ENCODE measurements around the gene XDH. TPM values are rescaled to one million over a fixed set of nuclear protein-coding genes. Genes with fewer than 3 reads are reported as not detected.

The XDH gene
- polyA plus RNA-seq, 1 donor (not counting 4 experiments of a cell fraction or from before 2014, with no cell fraction given) = 40.6 TPM

DNA sequence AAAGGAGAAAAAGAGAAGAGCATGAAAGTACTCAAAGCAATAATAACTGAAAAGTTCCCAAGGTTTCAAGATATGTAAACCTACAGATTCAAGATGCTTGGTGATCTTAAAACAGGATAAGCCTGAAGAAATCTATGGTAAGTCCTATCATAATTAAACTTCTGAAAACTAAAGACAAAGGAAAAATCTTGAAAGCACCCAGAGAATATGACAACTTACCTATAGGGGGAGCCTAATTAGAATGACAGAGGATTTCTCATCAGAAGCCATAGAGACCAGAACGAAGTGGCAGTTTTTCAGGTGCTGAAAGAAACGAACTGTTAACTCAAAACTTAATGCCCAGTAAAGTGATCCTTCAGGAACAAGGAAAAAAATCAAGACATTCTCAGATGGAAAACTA, 59.7 kb downstream of the XDH start:
- Histone ChIP-seq H3K9ac (ENCODE audit: control insufficient read depth, extremely low read depth, insufficient read depth, low read length) (no peak overlapping the region), H3K4me3 (ENCODE audit: control insufficient read depth in 2 of 3, extremely low read depth in 1 of 3, insufficient read depth in 2 of 3, low read depth in 1 of 3, low read length in 3 of 3) (no peak overlapping the region), H3K27me3 (ENCODE audit: control insufficient read depth, extremely low read depth, insufficient read depth, low read length) (no peaks in the 10 kb centered on the region), H2AFZ (ENCODE audit: control insufficient read depth, low read length) (no peak overlapping the region), H3K9me1 (ENCODE audit: control insufficient read depth, extremely low read depth, insufficient read depth, low read length) (no peaks in the 10 kb centered on the region), H3K36me3 (ENCODE audit: control insufficient read depth in 2 of 2, extremely low read depth in 1 of 2, insufficient read depth in 2 of 2, low read length in 2 of 2) (peaks cover 9 to 11% of the 10 kb centered on the region in 2 experiments), H3K79me2 (ENCODE audit: control insufficient read depth, insufficient read depth, low read length) (no peaks in the 10 kb centered on the region), H3K4me1 (ENCODE audit: control insufficient read depth, extremely low read depth, insufficient read depth, low read length) (no peaks in the 10 kb centered on the region), H3K4me2 (ENCODE audit: control insufficient read depth, extremely low read depth, insufficient read depth, low read depth, low read length) (no peak overlapping the region), H3K27ac (ENCODE audit: control insufficient read depth, insufficient read depth, low read length) (no peak overlapping the region), H3K9me3 (ENCODE audit: control insufficient read depth, low read depth, low read length) (no peaks in the 10 kb centered on the region), H4K20me1 (ENCODE audit: control insufficient read depth, extremely low read depth, insufficient read depth, low read length) (no peaks in the 10 kb centered on the region)
- DNase-seq (ENCODE audit: low read depth, low spot score) (no peak), FAIRE-seq (no peak)
- dilution Hi-C loops (cut with MboI; ENCODE audit: extremely low pct_ligation_motif_present, low sequenced_read_pairs) = no loop called here
- TF ChIP-seq, protein P1, sequence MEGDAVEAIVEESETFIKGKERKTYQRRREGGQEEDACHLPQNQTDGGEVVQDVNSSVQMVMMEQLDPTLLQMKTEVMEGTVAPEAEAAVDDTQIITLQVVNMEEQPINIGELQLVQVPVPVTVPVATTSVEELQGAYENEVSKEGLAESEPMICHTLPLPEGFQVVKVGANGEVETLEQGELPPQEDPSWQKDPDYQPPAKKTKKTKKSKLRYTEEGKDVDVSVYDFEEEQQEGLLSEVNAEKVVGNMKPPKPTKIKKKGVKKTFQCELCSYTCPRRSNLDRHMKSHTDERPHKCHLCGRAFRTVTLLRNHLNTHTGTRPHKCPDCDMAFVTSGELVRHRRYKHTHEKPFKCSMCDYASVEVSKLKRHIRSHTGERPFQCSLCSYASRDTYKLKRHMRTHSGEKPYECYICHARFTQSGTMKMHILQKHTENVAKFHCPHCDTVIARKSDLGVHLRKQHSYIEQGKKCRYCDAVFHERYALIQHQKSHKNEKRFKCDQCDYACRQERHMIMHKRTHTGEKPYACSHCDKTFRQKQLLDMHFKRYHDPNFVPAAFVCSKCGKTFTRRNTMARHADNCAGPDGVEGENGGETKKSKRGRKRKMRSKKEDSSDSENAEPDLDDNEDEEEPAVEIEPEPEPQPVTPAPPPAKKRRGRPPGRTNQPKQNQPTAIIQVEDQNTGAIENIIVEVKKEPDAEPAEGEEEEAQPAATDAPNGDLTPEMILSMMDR (optimal IDR thresholded peaks at IDR 0.05 in 1 of 3, IDR thresholded peaks at IDR 0.05 in 1 of 3, conservative IDR thresholded peaks at IDR 0.05 in 1 of 3; ENCODE audit: extremely low read depth in 1 of 3, insufficient read depth in 2 of 3, low read length in 3 of 3) = peak in 2 of 3 experiments; percentile 17 to 36
- no peak for TF ChIP-seq EZH2 (IDR thresholded peaks at IDR 0.05; ENCODE audit: low read length)

DNA sequence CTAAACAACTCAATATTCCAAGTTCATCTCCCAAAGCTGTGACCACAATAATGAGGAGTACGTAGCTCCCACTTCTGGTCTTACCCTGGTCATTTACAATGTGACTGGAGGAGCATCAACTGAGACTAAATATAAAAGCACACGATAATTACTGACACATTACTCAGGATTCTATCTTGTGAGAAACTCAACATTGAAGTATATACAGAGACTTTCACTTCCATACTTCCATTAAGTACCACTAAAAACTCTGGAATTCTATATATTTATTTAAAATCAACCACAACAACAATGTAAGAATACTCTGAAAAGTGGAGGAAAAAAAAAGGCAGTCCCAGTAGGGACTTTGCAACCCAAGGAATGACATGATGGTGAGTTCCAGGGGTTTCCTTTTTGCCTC, 61.4 kb downstream of the XDH start:
- H3K27ac ChIP-seq (ENCODE audit: control insufficient read depth, insufficient read depth, low read length) = no peak overlapping the region
- H3K9me1 ChIP-seq (ENCODE audit: control insufficient read depth, extremely low read depth, insufficient read depth, low read length) = no peaks in the 10 kb centered on the region
- H4K20me1 ChIP-seq (ENCODE audit: control insufficient read depth, extremely low read depth, insufficient read depth, low read length) = no peaks in the 10 kb centered on the region
- no peaks in the 10 kb centered on the region for H3K79me2 ChIP-seq (ENCODE audit: control insufficient read depth, insufficient read depth, low read length)
- dilution Hi-C loops (cut with MboI; ENCODE audit: extremely low pct_ligation_motif_present, low sequenced_read_pairs) = no loop called here
- H3K4me3 ChIP-seq (ENCODE audit: control insufficient read depth in 2 of 3, extremely low read depth in 1 of 3, insufficient read depth in 2 of 3, low read depth in 1 of 3, low read length in 3 of 3) = no peak overlapping the region
- H2AFZ ChIP-seq (ENCODE audit: control insufficient read depth, low read length) = no peak overlapping the region
- TF ChIP-seq, protein P1 (optimal IDR thresholded peaks at IDR 0.05 in 1 of 3, IDR thresholded peaks at IDR 0.05 in 1 of 3, conservative IDR thresholded peaks at IDR 0.05 in 1 of 3; ENCODE audit: extremely low read depth in 1 of 3, insufficient read depth in 2 of 3, low read length in 3 of 3) = no peak
- TF ChIP-seq EZH2 (IDR thresholded peaks at IDR 0.05; ENCODE audit: low read length) = no peak
- H3K9me3 ChIP-seq (ENCODE audit: control insufficient read depth, low read depth, low read length) = no peaks in the 10 kb centered on the region
- H3K36me3 ChIP-seq (ENCODE audit: control insufficient read depth in 2 of 2, extremely low read depth in 1 of 2, insufficient read depth in 2 of 2, low read length in 2 of 2) = peaks cover 19 to 24% of the 10 kb centered on the region in 2 experiments
- FAIRE-seq (no peak), DNase-seq (ENCODE audit: low read depth, low spot score) (no peak)
- no peak overlapping the region for H3K9ac ChIP-seq (ENCODE audit: control insufficient read depth, extremely low read depth, insufficient read depth, low read length)
- no peaks in the 10 kb centered on the region for H3K27me3 ChIP-seq (ENCODE audit: control insufficient read depth, extremely low read depth, insufficient read depth, low read length)
- no peak overlapping the region for H3K4me2 ChIP-seq (ENCODE audit: control insufficient read depth, extremely low read depth, insufficient read depth, low read depth, low read length)
- H3K4me1 ChIP-seq (ENCODE audit: control insufficient read depth, extremely low read depth, insufficient read depth, low read length) = no peaks in the 10 kb centered on the region
